HG02981 (cell line): ENCODE measurements around the gene DNAJC22.
"Not testable (repeated sequence)": the region's sequence is repeated elsewhere in the genome, so short reads cannot be mapped to it uniquely, and the experiment has no call there.

ENCODE experiments used
- ATAC-seq: cut with Tn5 transposase; IDR thresholded peaks from one replicate; pipeline ENCODE4 v1.9.1; 2021; ENCODE audit warnings: mild to moderate bottlenecking, moderate library complexity; ENCODE audit not compliant: unreplicated experiment

The DNAJC22 gene

GRCh38 chr12:49346659-49347310 lies at the start of gene DNAJC22:
Gene DNAJC22, plus strand, starts transcription at chr12:49346888. Its CDS starts 1,985 bp downstream, at chr12:49348873.
- no peak for ATAC-seq

- no peak for ATAC-seq
Measured at GRCh38 chr12:49297695-49298060, 49.0 kb upstream of the DNAJC22 start.

GRCh38 chr12:49298160-49298559 lies 48.5 kb upstream of the DNAJC22 start:
- ATAC-seq, result no peak

- no peak for ATAC-seq
Measured at GRCh38 chr12:49301760-49302159, 44.9 kb upstream of the DNAJC22 start.

- no peak for ATAC-seq
Measured at GRCh38 chr12:49304161-49304560, 42.5 kb upstream of the DNAJC22 start.

- no peak for ATAC-seq
Measured at GRCh38 chr12:49305762-49306510, 40.8 kb upstream of the DNAJC22 start.

- no peak for ATAC-seq
Measured at GRCh38 chr12:49309386-49309785, 37.3 kb upstream of the DNAJC22 start.

- not testable (repeated sequence) for ATAC-seq
Measured at GRCh38 chr12:49310451-49311000, 36.2 kb upstream of the DNAJC22 start.

- ATAC-seq, result no peak
Measured at GRCh38 chr12:49314811-49315210, 31.9 kb upstream of the DNAJC22 start.

GRCh38 chr12:49317118-49317517 lies 29.6 kb upstream of the DNAJC22 start:
- ATAC-seq, result not testable (repeated sequence)

GRCh38 chr12:49320411-49321103 lies 26.1 kb upstream of the DNAJC22 start:
- not testable (repeated sequence) for ATAC-seq

GRCh38 chr12:49322367-49322707 lies 24.4 kb upstream of the DNAJC22 start:
- no peak for ATAC-seq

GRCh38 chr12:49322708-49323523 lies 23.8 kb upstream of the DNAJC22 start, which contains the start of gene TROAP:
Gene TROAP, plus strand, starts transcription at chr12:49323255. Its CDS starts 354 bp downstream, at chr12:49323609.
- peak; percentile 98 for ATAC-seq

- no peak for ATAC-seq
Measured at GRCh38 chr12:49323524-49324097, 23.1 kb upstream of the DNAJC22 start.

GRCh38 chr12:49325606-49326005 lies 21.1 kb upstream of the DNAJC22 start:
- no peak for ATAC-seq

GRCh38 chr12:49327368-49327767 lies 19.3 kb upstream of the DNAJC22 start:
- ATAC-seq, result no peak

GRCh38 chr12:49327887-49328286 lies 18.8 kb upstream of the DNAJC22 start:
- ATAC-seq, result no peak

- no peak for ATAC-seq
Measured at GRCh38 chr12:49328816-49329215, 17.9 kb upstream of the DNAJC22 start.

- no peak for ATAC-seq
Measured at GRCh38 chr12:49330032-49330619, 16.6 kb upstream of the DNAJC22 start.
